Astrocyte of the cerebellum (primary cell): Measurements from ENCODE around the gene PEPD.

ENCODE experiments used
- DNase-seq: peaks from one replicate; pipeline ENCODE4 v3.0.0-alpha.2; 2011; ENCODE audit warnings: low read depth
- H3K4me3 ChIP-seq: 2 replicates; pipeline ENCODE4 v1.5.1; 2011; ENCODE audit warnings: mild to moderate bottlenecking, low read depth, low read length, moderate library complexity
- CTCF ChIP-seq: IDR thresholded peaks from 2 replicates; pipeline ENCODE4 v1.5.1; 2012; ENCODE audit warnings: low read length, low read depth, moderate library complexity, mild to moderate bottlenecking; ENCODE audit errors: missing control alignments
- in situ Hi-C: cut with HindIII; loops from 2 replicates; pipeline ENCODE4 v1.10.0; 2017; ENCODE audit warnings: low sequenced_read_pairs

The PEPD gene

GRCh38 chr19:33388725-33389420, 132.7 kb downstream of the PEPD start:
- in situ Hi-C loops: no loop called here
- TF ChIP-seq CTCF: no peak
- DNase-seq: no peak
- no peak overlapping the region for H3K4me3 ChIP-seq

GRCh38 chr19:33388231-33388724, 133.3 kb downstream of the PEPD start:
- TF ChIP-seq CTCF: no peak
- no peak for DNase-seq
- in situ Hi-C loops: no loop called here
- no peak overlapping the region for H3K4me3 ChIP-seq

- H3K4me3 ChIP-seq: no peak overlapping the region
- DNase-seq: no peak
- in situ Hi-C loops: no loop called here
- no peak for TF ChIP-seq CTCF
Observed at GRCh38 chr19:33387351-33388230, 134.0 kb downstream of the PEPD start.

GRCh38 chr19:33386361-33386858, 135.2 kb downstream of the PEPD start:
- DNase-seq: no peak
- no peak for TF ChIP-seq CTCF
- in situ Hi-C loops: no loop called here
- no peak overlapping the region for H3K4me3 ChIP-seq

GRCh38 chr19:33385956-33386355, 135.6 kb downstream of the PEPD start:
- no peak for TF ChIP-seq CTCF
- DNase-seq: no peak
- in situ Hi-C loops: no loop called here
- no peak overlapping the region for H3K4me3 ChIP-seq

GRCh38 chr19:33384983-33385382, 136.6 kb downstream of the PEPD start:
- no peak for TF ChIP-seq CTCF
- in situ Hi-C loops: no loop called here
- H3K4me3 ChIP-seq: no peak overlapping the region
- no peak for DNase-seq
